HK-2 (cell line): ENCODE data around the gene RNASEH2A.

ENCODE experiments used
- DNase-seq: peaks from one replicate; pipeline ENCODE4 v3.0.0-alpha.2; 2018; ENCODE audit not compliant: unreplicated experiment

RNASEH2A gene

GRCh38 chr19:12859546-12859945 is 53.2 kb downstream of the RNASEH2A start:
- DNase-seq, result no peak
